ENCODE data around the gene MACROD1. TPM values are rescaled to one million over a fixed set of nuclear protein-coding genes. Genes with fewer than 3 reads are reported as not detected.

MACROD1 gene
- total RNA-seq, 1 experiment from 2014 or later = 36.9 TPM

GRCh38 chr11:64135711-64136110 lies 30.2 kb downstream of the MACROD1 start:
- Mint-ChIP-seq H3K27ac (no peak overlapping the region), H3K4me3 (no peak overlapping the region), H3K27me3 (ENCODE audit: low read depth) (peaks cover 57% of the 10 kb centered on the region), H3K4me1 (peaks cover 18% of the 10 kb centered on the region), H3K36me3 (no peaks in the 10 kb centered on the region), H3K9me3 (no peaks in the 10 kb centered on the region)
- POLR2A ChIA-PET = no interaction called here
- ATAC-seq (no peak), DNase-seq (ENCODE audit: low spot score) (no peak)
- CTCF ChIA-PET = interaction anchor here (0.8 to 2.3 kb wide), 2 partner anchors 12 to 48 kb away, joined by 3 to 5 read pairs; no protein-coding TSS in a partner anchor
- TF ChIP-seq CTCF (IDR thresholded peaks at IDR 0.05) = no peak
- TF ChIP-seq MXD4 (CRISPR knock-in tag; IDR thresholded peaks at IDR 0.05; ENCODE audit: borderline replicate concordance) = no peak
- TF ChIP-seq ZNF232 (CRISPR knock-in tag; IDR thresholded peaks at IDR 0.05) = no peak
- TF ChIP-seq SMAD4 (CRISPR knock-in tag; IDR thresholded peaks at IDR 0.05) = no peak
- TF ChIP-seq ZNF263 (CRISPR knock-in tag; IDR thresholded peaks at IDR 0.05; ENCODE audit: low read depth) = no peak
- TF ChIP-seq USF2 (CRISPR knock-in tag; IDR thresholded peaks at IDR 0.05) = no peak
- no peak for TF ChIP-seq SMAD3 (CRISPR knock-in tag; IDR thresholded peaks at IDR 0.05; ENCODE audit: borderline replicate concordance)
- TF ChIP-seq TEAD1 (CRISPR knock-in tag; IDR thresholded peaks at IDR 0.05) = no peak
- TF ChIP-seq, protein P1, sequence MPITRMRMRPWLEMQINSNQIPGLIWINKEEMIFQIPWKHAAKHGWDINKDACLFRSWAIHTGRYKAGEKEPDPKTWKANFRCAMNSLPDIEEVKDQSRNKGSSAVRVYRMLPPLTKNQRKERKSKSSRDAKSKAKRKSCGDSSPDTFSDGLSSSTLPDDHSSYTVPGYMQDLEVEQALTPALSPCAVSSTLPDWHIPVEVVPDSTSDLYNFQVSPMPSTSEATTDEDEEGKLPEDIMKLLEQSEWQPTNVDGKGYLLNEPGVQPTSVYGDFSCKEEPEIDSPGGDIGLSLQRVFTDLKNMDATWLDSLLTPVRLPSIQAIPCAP (CRISPR knock-in tag; IDR thresholded peaks at IDR 0.05) = no peak
- no peak for TF ChIP-seq ZNF671 (CRISPR knock-in tag; IDR thresholded peaks at IDR 0.05)
- no peak for TF ChIP-seq NR1H2 (CRISPR knock-in tag; IDR thresholded peaks at IDR 0.05)
- no peak for TF ChIP-seq ZBTB43 (CRISPR knock-in tag; IDR thresholded peaks at IDR 0.05)
- no peak for TF ChIP-seq CREB1 (CRISPR knock-in tag; IDR thresholded peaks at IDR 0.05)

GRCh38 chr11:64134963-64135362 lies 30.9 kb downstream of the MACROD1 start:
- Mint-ChIP-seq H3K27me3 (ENCODE audit: low read depth) (peaks cover 57% of the 10 kb centered on the region), H3K36me3 (no peaks in the 10 kb centered on the region), H3K9me3 (no peaks in the 10 kb centered on the region), H3K4me3 (no peak overlapping the region), H3K27ac (no peak overlapping the region), H3K4me1 (peaks cover 25% of the 10 kb centered on the region)
- CTCF ChIA-PET = interaction anchor here (0.8 to 2.3 kb wide), 2 partner anchors 13 to 47 kb away, joined by 3 to 5 read pairs; no protein-coding TSS in a partner anchor
- ATAC-seq (no peak), DNase-seq (ENCODE audit: low spot score) (no peak)
- POLR2A ChIA-PET = no interaction called here
- no peak for TF ChIP-seq HMGXB4 (CRISPR knock-in tag; IDR thresholded peaks at IDR 0.05)
- TF ChIP-seq, protein P2, sequence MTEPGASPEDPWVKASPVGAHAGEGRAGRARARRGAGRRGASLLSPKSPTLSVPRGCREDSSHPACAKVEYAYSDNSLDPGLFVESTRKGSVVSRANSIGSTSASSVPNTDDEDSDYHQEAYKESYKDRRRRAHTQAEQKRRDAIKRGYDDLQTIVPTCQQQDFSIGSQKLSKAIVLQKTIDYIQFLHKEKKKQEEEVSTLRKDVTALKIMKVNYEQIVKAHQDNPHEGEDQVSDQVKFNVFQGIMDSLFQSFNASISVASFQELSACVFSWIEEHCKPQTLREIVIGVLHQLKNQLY (CRISPR knock-in tag; IDR thresholded peaks at IDR 0.05) = no peak
- TF ChIP-seq EMX1 (CRISPR knock-in tag; IDR thresholded peaks at IDR 0.05) = no peak
- TF ChIP-seq, protein P3, sequence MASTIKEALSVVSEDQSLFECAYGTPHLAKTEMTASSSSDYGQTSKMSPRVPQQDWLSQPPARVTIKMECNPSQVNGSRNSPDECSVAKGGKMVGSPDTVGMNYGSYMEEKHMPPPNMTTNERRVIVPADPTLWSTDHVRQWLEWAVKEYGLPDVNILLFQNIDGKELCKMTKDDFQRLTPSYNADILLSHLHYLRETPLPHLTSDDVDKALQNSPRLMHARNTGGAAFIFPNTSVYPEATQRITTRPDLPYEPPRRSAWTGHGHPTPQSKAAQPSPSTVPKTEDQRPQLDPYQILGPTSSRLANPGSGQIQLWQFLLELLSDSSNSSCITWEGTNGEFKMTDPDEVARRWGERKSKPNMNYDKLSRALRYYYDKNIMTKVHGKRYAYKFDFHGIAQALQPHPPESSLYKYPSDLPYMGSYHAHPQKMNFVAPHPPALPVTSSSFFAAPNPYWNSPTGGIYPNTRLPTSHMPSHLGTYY (CRISPR knock-in tag; IDR thresholded peaks at IDR 0.05) = no peak
- no peak for TF ChIP-seq GRHL2 (CRISPR knock-in tag; IDR thresholded peaks at IDR 0.05; ENCODE audit: insufficient replicate concordance, severe bottlenecking)
- no peak for TF ChIP-seq ZNF219 (CRISPR knock-in tag; IDR thresholded peaks at IDR 0.05; ENCODE audit: borderline replicate concordance)
- no peak for TF ChIP-seq MXD4 (CRISPR knock-in tag; IDR thresholded peaks at IDR 0.05; ENCODE audit: borderline replicate concordance)
- no peak for TF ChIP-seq ZNF416 (CRISPR knock-in tag; IDR thresholded peaks at IDR 0.05)
- no peak for TF ChIP-seq ZNF121 (CRISPR knock-in tag; IDR thresholded peaks at IDR 0.05)
- no peak for TF ChIP-seq USF2 (CRISPR knock-in tag; IDR thresholded peaks at IDR 0.05)
- TF ChIP-seq, protein P4, sequence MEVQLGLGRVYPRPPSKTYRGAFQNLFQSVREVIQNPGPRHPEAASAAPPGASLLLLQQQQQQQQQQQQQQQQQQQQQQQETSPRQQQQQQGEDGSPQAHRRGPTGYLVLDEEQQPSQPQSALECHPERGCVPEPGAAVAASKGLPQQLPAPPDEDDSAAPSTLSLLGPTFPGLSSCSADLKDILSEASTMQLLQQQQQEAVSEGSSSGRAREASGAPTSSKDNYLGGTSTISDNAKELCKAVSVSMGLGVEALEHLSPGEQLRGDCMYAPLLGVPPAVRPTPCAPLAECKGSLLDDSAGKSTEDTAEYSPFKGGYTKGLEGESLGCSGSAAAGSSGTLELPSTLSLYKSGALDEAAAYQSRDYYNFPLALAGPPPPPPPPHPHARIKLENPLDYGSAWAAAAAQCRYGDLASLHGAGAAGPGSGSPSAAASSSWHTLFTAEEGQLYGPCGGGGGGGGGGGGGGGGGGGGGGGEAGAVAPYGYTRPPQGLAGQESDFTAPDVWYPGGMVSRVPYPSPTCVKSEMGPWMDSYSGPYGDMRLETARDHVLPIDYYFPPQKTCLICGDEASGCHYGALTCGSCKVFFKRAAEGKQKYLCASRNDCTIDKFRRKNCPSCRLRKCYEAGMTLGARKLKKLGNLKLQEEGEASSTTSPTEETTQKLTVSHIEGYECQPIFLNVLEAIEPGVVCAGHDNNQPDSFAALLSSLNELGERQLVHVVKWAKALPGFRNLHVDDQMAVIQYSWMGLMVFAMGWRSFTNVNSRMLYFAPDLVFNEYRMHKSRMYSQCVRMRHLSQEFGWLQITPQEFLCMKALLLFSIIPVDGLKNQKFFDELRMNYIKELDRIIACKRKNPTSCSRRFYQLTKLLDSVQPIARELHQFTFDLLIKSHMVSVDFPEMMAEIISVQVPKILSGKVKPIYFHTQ (CRISPR knock-in tag; IDR thresholded peaks at IDR 0.05) = no peak

Measured in WTC11 (cell line).